T-helper 2 cell treated with Interferon-gamma antibody and Interleukin-4, amounts not matched to agents 5 μg/mL and 100 μg/mL, for 36 hours (primary cell): ENCODE data around the gene STT3A.

Experiments used
- DNase-seq: peaks from one replicate; pipeline ENCODE4 v3.0.0; 2021; ENCODE audit warnings: low spot score
- H3K27ac Mint-ChIP-seq: one replicate; pipeline ENCODE4 v1.8.0; 2021; ENCODE audit warnings: mild to moderate bottlenecking, mixed read lengths
- H3K27me3 Mint-ChIP-seq: one replicate; pipeline ENCODE4 v1.8.0; 2021; ENCODE audit warnings: low read depth, mixed read lengths
- H3K36me3 Mint-ChIP-seq: one replicate; pipeline ENCODE4 v1.8.0; 2021; ENCODE audit warnings: low read depth, mixed read lengths
- H3K4me1 Mint-ChIP-seq: one replicate; pipeline ENCODE4 v1.8.0; 2021; ENCODE audit warnings: low read depth, mixed read lengths
- H3K4me3 Mint-ChIP-seq: one replicate; pipeline ENCODE4 v1.8.0; 2022; ENCODE audit warnings: mild to moderate bottlenecking, moderate library complexity, mixed read lengths
- H3K9me3 Mint-ChIP-seq: one replicate; pipeline ENCODE4 v1.8.0; 2021; ENCODE audit warnings: mixed read lengths

The STT3A gene

DNA sequence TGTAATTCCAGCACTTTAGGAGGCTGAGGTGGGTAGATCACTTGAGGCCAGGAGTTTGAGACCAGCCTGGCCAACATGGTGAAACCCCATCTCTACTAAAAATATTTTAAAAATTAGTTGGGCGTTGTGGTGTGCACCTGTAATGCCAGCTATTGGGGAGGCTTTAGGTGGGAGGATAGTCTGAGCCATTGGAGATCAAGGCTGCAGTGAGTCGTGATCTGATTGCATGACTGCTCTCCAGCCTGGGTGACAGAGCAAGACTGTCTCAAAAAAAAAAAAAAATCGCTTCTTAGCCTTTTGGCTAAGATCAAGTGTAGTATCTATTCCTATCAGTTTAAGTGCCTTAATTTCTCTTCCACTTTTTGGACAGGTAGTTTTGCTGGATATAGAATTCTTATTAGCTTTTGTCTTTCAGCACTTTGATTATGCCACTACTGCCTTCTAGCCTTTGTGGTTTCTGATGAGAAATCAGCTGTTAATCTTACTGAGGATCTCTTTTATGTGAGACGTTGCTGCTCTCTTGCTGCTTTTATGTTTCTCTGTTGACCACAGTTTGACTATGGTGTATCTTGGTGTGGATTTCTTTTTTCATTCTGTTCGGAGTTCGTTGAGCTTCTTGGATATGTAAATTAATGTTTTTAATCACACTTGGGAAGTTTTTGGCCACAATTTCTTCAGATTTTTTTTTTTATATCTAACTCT is 57.0 kb downstream of the STT3A start:
- Mint-ChIP-seq H3K27ac (peak overlapping the region; percentile 69), H3K4me3 (peak overlapping the region; percentile 75)

DNA sequence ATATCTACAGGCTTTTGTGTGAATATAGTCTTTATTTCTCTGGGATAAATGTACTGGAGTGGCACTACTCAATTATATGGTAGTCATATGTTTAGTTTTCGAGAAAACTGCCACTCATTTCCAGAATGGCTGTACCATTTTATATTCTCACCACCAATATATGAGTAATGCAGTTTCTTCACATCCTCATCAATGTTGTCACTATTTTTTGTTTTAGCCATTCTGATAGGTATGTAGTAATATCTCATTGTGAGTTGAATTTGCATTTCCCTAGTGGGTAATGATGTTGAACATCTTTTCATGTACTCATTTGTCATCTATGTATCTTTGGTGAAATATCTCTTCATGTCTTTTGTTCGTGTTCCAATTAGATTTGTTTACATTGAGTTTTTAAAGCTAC is 70.0 kb downstream of the STT3A start:
- no peak for DNase-seq
- Mint-ChIP-seq H3K9me3 (peaks cover 34% of the 10 kb centered on the region), H3K27me3 (no peaks in the 10 kb centered on the region), H3K4me1 (peaks cover 11% of the 10 kb centered on the region), H3K4me3 (no peak overlapping the region), H3K27ac (no peak overlapping the region), H3K36me3 (peaks cover 80% of the 10 kb centered on the region)

More for the DNA sequence above, 57.0 kb downstream of the STT3A start:
- Mint-ChIP-seq H3K9me3 (peaks cover 4% of the 10 kb centered on the region), H3K27me3 (no peaks in the 10 kb centered on the region), H3K4me1 (peaks cover 24% of the 10 kb centered on the region), H3K36me3 (peaks cover 58% of the 10 kb centered on the region)
- no peak for DNase-seq

DNA sequence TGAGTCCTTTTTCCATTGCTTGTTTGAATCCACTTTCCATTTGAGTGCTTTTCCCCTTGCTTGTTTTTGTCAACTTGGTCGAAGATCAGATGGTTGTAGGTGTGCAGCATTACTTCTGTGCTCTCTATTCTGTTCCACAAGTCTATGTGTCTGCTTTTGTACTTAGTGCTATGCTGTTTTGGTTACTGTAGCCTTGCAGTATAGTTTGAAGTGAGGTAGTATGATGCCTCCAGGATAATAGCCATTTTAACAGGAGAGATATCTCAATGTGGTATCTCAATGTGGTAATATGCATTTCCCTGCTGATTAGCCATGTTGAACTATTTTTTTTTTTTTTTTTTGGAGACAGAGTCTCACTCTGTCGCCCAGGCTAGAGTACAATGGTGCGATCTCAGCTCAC is 71.3 kb downstream of the STT3A start:
- Mint-ChIP-seq H3K27me3 (no peaks in the 10 kb centered on the region), H3K9me3 (peaks cover 34% of the 10 kb centered on the region), H3K4me3 (no peak overlapping the region), H3K36me3 (peaks cover 76% of the 10 kb centered on the region), H3K4me1 (peaks cover 11% of the 10 kb centered on the region), H3K27ac (peak overlapping the region; percentile 22)
- DNase-seq: no peak

DNA sequence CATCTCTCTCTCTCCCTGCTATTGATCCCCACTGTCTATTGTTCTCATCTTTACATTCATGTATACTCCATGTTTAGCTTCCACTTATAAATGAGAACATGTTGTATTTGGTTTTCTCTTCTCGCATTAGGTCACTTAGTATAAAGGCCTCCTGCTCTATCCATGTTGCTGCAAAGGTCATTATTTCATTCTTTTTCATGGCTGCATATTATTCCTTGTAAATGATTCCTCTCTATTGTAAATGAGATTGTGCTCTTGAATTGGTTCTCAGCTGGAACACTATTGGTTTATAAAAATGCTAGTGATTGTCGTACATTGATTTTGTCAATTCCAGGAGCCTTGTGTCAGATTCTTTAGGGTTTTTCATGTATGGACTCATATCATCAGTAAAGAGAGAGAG is 74.5 kb downstream of the STT3A start:
- H3K4me1 Mint-ChIP-seq: peaks cover 15% of the 10 kb centered on the region
- H3K9me3 Mint-ChIP-seq: peaks cover 34% of the 10 kb centered on the region
- no peak for DNase-seq
- H3K4me3 Mint-ChIP-seq: no peak overlapping the region
- H3K36me3 Mint-ChIP-seq: peaks cover 65% of the 10 kb centered on the region
- H3K27ac Mint-ChIP-seq: no peak overlapping the region
- H3K27me3 Mint-ChIP-seq: no peaks in the 10 kb centered on the region

DNA sequence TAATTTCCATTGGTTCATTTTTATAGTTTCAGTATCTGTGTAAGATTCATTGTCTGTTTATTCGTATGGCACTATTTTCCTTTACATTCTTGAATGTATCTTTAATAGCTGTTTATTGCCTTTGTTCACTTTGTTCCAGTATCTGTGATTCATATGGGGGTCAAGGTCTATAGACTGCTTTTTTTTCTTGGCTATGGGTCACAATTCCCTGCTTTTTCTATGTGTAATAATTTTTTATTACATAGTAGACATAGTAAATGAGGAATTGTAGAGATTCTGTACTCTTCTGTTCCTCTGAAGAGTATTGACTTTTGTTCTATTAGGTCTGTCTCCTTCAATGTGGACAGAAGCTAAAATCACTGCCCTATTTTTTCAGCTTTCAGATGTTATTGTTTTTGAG is 77.5 kb downstream of the STT3A start:
- H3K4me3 Mint-ChIP-seq: no peak overlapping the region
- H3K36me3 Mint-ChIP-seq: peaks cover 39% of the 10 kb centered on the region
- DNase-seq: no peak
- H3K9me3 Mint-ChIP-seq: peaks cover 18% of the 10 kb centered on the region
- no peaks in the 10 kb centered on the region for H3K27me3 Mint-ChIP-seq
- no peak overlapping the region for H3K27ac Mint-ChIP-seq
- H3K4me1 Mint-ChIP-seq: peaks cover 4% of the 10 kb centered on the region

DNA sequence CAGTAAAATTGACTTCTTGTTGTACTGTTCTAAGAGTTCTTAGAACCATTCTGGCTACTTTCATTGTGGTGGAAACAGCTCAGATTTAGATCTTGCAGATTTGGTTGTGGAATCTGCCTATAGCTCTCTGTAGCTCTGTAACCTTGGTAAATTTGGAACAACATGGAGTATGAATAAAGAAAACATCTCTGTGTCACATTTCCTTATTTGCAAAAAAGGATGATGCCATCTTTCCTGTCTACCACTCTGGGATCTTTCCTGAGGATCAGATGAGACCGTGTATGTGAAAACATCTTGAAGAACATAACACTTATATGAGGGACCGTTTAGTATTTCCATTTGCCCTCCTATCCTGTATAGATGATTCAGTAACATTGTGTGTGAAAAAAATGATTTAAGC is 78.9 kb downstream of the STT3A start:
- no peaks in the 10 kb centered on the region for H3K27me3 Mint-ChIP-seq
- DNase-seq: no peak
- H3K4me1 Mint-ChIP-seq: peaks cover 4% of the 10 kb centered on the region
- no peak overlapping the region for H3K4me3 Mint-ChIP-seq
- H3K27ac Mint-ChIP-seq: no peak overlapping the region
- H3K9me3 Mint-ChIP-seq: peaks cover 8% of the 10 kb centered on the region
- H3K36me3 Mint-ChIP-seq: peaks cover 29% of the 10 kb centered on the region
